Measurements from ENCODE around the gene ARMC9. TPM values are rescaled to one million over a fixed set of nuclear protein-coding genes. Genes with fewer than 3 reads are reported as not detected.

Gene ARMC9
- polyA plus RNA-seq, 1 donor: 27.3 TPM

DNA sequence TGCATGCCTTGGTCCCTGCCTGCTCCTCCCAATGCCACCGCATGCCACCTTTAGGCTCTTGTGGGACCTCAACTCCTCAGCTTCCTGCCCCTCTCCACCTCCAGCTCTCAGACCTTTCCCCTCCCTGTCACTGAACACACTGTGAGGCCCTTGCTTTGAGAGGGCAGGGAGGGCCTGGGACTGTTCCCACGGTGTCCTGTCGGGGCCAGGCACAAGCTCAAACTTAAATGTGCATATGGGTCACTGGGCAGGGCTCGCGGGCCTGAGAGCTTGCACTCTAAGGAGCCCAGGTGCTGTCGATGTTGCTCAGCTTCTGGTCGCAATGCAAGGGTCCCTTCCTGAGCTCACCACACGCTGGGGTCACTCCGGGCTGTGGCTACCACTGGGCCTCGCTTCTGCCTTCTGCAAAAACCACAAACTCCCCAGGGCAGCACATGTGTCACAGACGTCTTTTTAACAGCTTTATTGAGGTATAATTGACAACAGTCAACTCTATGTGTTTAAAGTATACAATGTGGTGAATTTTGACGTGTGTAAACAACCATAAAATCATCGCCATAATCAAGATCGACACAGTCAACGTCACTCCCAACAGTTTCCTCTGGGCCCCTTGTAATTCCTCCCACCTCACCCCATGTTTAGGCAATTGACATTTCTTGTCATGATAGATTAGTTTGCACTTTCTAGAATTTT, 185.1 kb downstream of the ARMC9 start:
- no peak for DNase-seq

GRCh38 chr2:231384109-231384435, 185.6 kb downstream of the ARMC9 start:
- DNase-seq: no peak

DNA sequence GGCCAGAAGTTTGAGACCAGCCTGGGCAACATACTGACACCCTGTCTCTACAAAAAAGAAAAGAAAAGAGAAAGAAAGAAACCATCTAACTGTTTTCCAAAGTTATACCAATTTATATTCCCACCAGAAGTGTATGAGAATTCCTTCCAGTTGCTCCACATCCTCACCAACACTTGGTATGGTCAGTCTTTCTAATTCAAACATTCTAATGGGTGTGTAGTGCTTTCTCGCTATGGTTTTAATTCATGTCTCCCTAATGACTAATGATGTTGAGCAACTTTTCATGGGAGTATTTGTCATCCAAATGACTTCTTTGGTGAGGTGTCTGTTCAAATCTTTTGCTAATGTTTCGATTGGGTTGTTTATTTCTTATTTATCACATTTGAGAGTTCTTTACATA, 186.5 kb downstream of the ARMC9 start:
- DNase-seq: no peak

- no peak for DNase-seq
These were observed 187.0 kb downstream of the ARMC9 start for GRCh38 chr2:231385429-231385828.

GRCh38 chr2:231386446-231386845, 188.0 kb downstream of the ARMC9 start:
- no peak for DNase-seq

- no peak for DNase-seq
These were observed 189.7 kb downstream of the ARMC9 start for GRCh38 chr2:231387904-231388724.

DNA sequence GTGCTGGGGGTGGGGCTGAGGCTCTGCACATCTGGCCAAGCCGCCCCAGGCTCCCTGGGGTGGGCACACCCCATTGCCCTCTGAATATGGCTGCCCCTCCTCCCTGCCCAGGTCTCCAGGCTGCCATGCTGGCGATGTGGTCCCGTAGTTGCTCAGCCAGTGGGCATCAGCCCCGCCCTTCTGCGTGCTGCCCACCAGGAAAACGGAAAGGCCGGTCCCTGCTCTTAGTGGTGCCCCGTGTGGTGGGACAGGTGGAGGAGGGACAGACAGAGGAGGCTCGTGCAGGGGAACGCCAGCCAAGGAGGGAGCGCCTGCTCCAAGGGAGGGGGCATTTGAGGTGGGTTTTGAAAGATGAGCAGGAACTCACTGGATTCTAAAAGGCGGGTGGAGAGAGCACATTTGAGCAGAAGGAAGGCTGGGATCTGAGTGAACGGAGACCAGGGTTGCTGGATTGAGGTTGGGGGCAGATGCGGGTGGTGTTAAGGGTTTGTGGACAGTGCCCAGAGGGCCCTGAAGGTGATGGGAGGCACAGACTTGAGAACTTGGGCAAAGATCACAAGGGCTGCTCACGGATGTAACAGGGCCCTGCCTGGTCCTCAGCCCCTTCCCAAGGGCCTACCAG, 190.4 kb downstream of the ARMC9 start:
- DNase-seq: no peak

DNA sequence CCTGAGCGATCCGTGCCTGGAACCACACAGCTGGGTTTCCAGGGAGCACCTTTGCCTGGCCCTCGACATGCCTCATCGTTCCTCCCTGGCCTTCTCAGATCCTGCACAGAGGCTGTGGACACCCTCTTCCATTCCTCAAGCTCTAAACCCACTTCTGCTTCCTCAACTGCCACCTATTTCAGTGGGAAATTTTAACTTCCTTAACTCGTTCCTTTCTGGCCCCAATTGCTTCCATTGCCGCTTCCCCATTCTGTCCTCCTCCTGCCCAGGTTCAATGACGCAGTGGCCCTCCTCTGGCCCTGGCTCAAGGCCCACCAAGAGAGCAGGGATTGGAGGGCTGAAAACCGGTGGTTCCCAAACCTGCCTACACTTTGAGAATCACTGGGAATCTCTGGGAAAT, 192.2 kb downstream of the ARMC9 start:
- DNase-seq: no peak

DNA sequence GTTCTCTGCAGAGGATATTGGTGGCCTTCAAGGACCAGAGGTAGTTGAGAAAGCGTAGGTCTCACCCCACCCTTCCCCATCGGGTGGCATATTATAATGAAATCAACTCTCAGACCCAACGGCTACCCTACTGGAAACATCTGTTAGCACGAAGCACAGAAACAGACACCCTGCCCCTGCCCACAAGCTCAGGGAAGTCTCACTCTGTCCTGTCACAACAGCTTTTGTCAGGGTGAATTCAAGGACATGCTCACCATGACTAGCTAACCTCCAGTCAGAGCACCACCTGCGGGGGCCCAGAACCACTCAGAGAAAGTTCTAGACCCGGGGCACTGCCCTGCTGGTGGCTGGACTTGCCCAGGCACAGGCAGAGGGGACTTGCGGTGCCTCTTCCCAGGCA, 193.6 kb downstream of the ARMC9 start:
- no peak for DNase-seq

- DNase-seq: no peak
These were observed 194.2 kb downstream of the ARMC9 start for GRCh38 chr2:231392431-231393148.

- DNase-seq: no peak
These were observed 195.0 kb downstream of the ARMC9 start for GRCh38 chr2:231393149-231394131.

DNA sequence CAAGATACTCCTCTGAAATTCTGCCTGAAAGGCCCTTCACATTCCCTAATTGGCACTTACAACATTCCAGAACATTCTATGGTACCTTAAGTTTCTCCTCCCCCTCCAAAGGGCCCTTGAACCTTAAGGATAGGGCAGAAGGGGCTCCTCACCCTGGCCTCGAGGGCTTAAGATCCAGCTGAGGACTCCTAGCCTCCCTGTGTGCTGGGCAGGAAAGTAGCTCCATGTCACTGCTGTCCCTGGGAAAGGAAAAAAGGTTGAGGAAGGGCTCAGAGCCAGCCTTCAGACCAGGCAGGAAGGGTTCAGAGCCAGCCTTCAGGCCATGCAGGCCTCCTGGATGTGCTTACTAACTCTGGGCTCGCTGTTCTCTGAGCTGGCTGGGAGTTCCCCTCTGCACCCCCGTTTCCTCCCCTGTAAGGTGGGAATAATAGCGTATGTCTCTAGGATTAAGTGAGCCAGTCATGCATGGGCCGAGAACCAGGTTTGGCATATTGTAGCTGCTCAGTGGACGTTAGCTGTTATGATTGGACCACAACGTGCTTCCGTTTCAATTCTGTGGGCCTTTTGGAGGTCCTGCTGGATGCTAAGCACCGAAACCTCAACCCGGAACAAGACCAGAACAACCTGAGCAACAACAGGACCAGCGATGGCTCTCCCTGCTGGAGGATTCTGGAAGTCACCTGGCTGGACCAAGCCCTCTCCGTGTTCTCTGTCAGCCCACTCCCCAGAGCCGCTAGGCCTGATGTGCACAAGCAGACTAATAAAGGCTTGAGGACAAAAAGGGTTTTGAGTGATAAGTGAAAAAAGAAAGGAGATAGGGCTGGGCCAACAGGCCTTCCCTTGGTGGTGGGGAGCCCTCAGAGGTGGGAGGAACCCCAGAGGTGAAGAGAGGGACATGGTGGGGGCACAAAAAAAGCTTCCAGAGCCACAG, 196.0 kb downstream of the ARMC9 start:
- DNase-seq: no peak

DNA sequence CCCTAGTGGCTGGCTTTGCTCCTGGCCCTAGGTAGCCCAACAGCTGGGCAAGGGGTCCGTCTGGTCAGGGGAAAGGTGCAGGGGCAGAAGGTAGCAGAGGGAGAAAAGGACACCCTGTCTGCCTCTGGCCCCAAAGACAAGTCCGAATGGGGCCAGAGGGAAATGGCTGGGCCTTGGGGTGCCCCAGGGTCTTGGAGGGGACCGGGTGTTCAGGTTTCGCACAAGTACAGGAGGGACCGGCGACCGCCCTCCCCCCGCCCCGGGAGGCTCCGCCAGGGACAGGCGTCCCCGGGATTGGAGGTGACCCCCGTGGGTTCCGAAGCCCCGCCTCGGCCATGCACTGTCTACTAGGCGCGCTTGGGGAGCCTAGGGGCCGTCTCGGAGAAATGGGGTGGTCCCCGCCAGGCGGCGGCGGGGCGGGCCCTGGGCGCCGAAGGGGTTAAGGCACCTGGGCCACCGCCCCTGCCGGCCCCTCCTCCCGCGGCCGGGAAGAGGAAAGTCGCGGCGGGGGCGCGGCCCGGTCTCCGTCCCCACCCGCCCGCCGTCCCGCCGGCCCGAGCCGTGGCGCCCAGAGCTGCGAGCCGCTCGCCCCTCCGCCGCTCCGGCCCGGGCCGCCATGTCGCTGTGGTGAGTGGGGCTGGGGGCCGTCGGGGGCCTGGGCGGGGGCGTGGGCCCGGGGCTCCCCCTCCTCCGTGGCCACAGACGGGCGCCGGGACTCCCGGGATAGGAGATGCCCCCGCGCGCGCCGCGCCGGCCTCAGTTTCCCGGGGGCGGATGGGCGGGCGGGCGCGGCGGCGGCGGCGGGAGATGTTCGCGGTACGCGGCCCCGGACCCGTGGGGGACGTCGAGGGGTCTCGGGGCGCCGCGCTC, 197.0 kb downstream of the ARMC9 start, which contains the start of gene B3GNT7:
B3GNT7 (plus strand) TSS at position 523 of the 870 bp plus-strand sequence; CDS start at position 617, 94 bp downstream.
- no peak for DNase-seq

DNA sequence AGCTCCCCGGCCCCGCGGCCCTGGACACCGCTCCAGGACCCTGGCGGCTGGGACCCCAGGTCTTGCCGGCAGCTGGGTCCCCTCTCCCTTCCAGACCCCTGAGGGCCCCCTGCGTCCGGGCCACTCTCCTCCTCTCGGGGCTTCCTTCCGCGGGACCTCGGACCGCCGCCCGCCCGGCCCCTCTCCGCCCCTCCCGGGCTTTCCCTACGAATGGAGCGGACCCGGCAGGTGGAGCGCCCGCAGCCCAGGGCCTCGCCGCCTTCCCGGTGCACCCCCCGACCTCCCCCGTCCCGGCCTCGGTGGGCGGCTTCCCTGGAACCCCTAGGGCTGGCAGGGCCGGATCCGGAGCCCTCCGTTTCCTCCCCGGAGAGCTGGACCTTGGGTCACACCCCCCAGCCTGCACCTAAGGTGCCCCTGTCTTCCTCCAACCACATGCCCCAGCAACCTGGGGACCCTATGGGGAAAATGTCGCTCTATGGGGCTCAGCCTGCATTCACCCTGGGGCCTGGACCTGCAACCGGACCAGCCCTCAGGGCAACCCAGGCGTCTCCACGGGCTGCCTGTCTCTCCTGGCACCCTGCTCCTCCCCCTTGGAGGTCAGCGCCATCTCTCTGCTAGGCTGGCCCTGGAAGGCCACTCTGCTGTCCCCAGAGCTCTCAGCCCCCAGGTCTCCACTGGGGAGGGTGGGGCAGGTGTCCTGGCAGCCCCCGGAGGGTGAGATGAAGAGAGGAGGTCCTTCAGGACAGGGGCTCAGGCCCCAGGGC, 197.8 kb downstream of the ARMC9 start:
- no peak for DNase-seq

- DNase-seq: no peak
These were observed 198.8 kb downstream of the ARMC9 start for GRCh38 chr2:231397011-231397927.

DNA sequence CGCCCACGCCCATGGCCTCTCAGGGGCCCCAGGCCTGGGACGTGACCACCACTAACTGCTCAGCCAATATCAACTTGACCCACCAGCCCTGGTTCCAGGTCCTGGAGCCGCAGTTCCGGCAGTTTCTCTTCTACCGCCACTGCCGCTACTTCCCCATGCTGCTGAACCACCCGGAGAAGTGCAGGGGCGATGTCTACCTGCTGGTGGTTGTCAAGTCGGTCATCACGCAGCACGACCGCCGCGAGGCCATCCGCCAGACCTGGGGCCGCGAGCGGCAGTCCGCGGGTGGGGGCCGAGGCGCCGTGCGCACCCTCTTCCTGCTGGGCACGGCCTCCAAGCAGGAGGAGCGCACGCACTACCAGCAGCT, 199.5 kb downstream of the ARMC9 start:
- DNase-seq: no peak

GRCh38 chr2:231398585-231398984, 200.2 kb downstream of the ARMC9 start:
- no peak for DNase-seq
